Activated T-helper 2 cell treated with anti-CD3 and anti-CD28 coated beads, Interferon-gamma antibody, Interleukin-2, Interleukin-4, amounts not matched to agents 10 μg/mL and 5 μg/mL and 100 μg/mL, durations not matched to agents 14 hours and 24 hours and 36 hours (primary cell): ENCODE measurements around the gene CLEC1A. TPM values are rescaled to one million over a fixed set of nuclear protein-coding genes. Genes with fewer than 3 reads are reported as not detected.

Experiments
- DNase-seq: peaks from one replicate; pipeline ENCODE4 v3.0.0; 2021; ENCODE audit warnings: low spot score
- H3K27ac Mint-ChIP-seq: one replicate; pipeline ENCODE4 v1.8.0; 2021; ENCODE audit warnings: mixed read lengths
- H3K27me3 Mint-ChIP-seq: one replicate; pipeline ENCODE4 v1.8.0; 2021; ENCODE audit warnings: low read depth, mixed read lengths
- H3K36me3 Mint-ChIP-seq: one replicate; pipeline ENCODE4 v1.8.0; 2021; ENCODE audit warnings: low read depth, mixed read lengths
- H3K4me1 Mint-ChIP-seq: one replicate; pipeline ENCODE4 v1.8.0; 2021; ENCODE audit warnings: low read depth, mixed read lengths
- H3K4me3 Mint-ChIP-seq: one replicate; pipeline ENCODE4 v1.8.0; 2021; ENCODE audit warnings: low read depth, mild to moderate bottlenecking, moderate library complexity, mixed read lengths
- H3K9me3 Mint-ChIP-seq: one replicate; pipeline ENCODE4 v1.8.0; 2021; ENCODE audit warnings: mixed read lengths
- intact Hi-C: fragments of 100-400 bp; cut with micrococcal nuclease; formaldehyde crosslinking; loops from one replicate; pipeline ENCODE4 v1.15.1; 2023
- total RNA-seq: library from RNA; stranded (reverse); gene quantifications from 2 replicates; pipeline ENCODE4 v1.2.3, GENCODE V29; 2022

CLEC1A gene
- total RNA-seq = not detected in 2 replicates

GRCh38 chr12:10098791-10099190 is at the start of gene CLEC1A:
Gene CLEC1A, minus strand, starts transcription at chr12:10098985. Its CDS starts 63 bp downstream, at chr12:10098922.
- peaks cover 2% of the 10 kb centered on the region for H3K27me3 Mint-ChIP-seq
- H3K9me3 Mint-ChIP-seq = no peaks in the 10 kb centered on the region
- no peak within 1 kb of the TSS for H3K4me3 Mint-ChIP-seq
- intact Hi-C loops = no loop called here
- no peak within 1 kb of the TSS for H3K27ac Mint-ChIP-seq
- no peaks in the 10 kb centered on the region for H3K4me1 Mint-ChIP-seq
- H3K36me3 Mint-ChIP-seq = no peaks in the 10 kb centered on the region
- no peak for DNase-seq

- intact Hi-C loops = loop anchor here (5.0 kb wide), 1 partner anchor 96 kb away; no protein-coding TSS in a partner anchor
- H3K27ac Mint-ChIP-seq = no peak overlapping the region
- no peaks in the 10 kb centered on the region for H3K9me3 Mint-ChIP-seq
- no peaks in the 10 kb centered on the region for H3K36me3 Mint-ChIP-seq
- no peak for DNase-seq
- no peak overlapping the region for H3K4me3 Mint-ChIP-seq
- no peaks in the 10 kb centered on the region for H3K4me1 Mint-ChIP-seq
- H3K27me3 Mint-ChIP-seq = peaks cover 41% of the 10 kb centered on the region
Measured at GRCh38 chr12:10147714-10148403, 49.1 kb upstream of the CLEC1A start.

- intact Hi-C loops = loop anchor here (5.0 kb wide), 2 partner anchors 201 to 331 kb away; no protein-coding TSS in a partner anchor
- Mint-ChIP-seq H3K4me3 (no peak overlapping the region), H3K4me1 (no peaks in the 10 kb centered on the region), H3K27me3 (peaks cover 28% of the 10 kb centered on the region), H3K27ac (no peak overlapping the region), H3K36me3 (no peaks in the 10 kb centered on the region), H3K9me3 (no peaks in the 10 kb centered on the region)
- no peak for DNase-seq
Measured at GRCh38 chr12:10142976-10143589, 44.3 kb upstream of the CLEC1A start.

GRCh38 chr12:10140001-10140400 is 41.2 kb upstream of the CLEC1A start:
- no peaks in the 10 kb centered on the region for H3K4me1 Mint-ChIP-seq
- intact Hi-C loops = loop anchor here (1.0 to 5.0 kb wide), 4 partner anchors 107 to 390 kb away; no protein-coding TSS in a partner anchor
- peak; percentile 16 for DNase-seq
- H3K36me3 Mint-ChIP-seq = no peaks in the 10 kb centered on the region
- no peak overlapping the region for H3K27ac Mint-ChIP-seq
- no peaks in the 10 kb centered on the region for H3K9me3 Mint-ChIP-seq
- no peak overlapping the region for H3K4me3 Mint-ChIP-seq
- peaks cover 37% of the 10 kb centered on the region for H3K27me3 Mint-ChIP-seq

- Mint-ChIP-seq H3K27ac (no peak overlapping the region), H3K27me3 (peaks cover 18% of the 10 kb centered on the region), H3K4me3 (no peak overlapping the region), H3K4me1 (no peaks in the 10 kb centered on the region), H3K36me3 (no peaks in the 10 kb centered on the region), H3K9me3 (no peaks in the 10 kb centered on the region)
- DNase-seq = no peak
- intact Hi-C loops = no loop called here
Measured at GRCh38 chr12:10136637-10137205, 37.9 kb upstream of the CLEC1A start.

GRCh38 chr12:10135126-10135525 is 36.3 kb upstream of the CLEC1A start:
- no peaks in the 10 kb centered on the region for H3K36me3 Mint-ChIP-seq
- H3K4me1 Mint-ChIP-seq = peaks cover 7% of the 10 kb centered on the region
- no peak for DNase-seq
- H3K4me3 Mint-ChIP-seq = no peak overlapping the region
- H3K27ac Mint-ChIP-seq = no peak overlapping the region
- peaks cover 18% of the 10 kb centered on the region for H3K27me3 Mint-ChIP-seq
- no peaks in the 10 kb centered on the region for H3K9me3 Mint-ChIP-seq
- intact Hi-C loops = no loop called here

- Mint-ChIP-seq H3K27ac (no peak overlapping the region), H3K36me3 (no peaks in the 10 kb centered on the region), H3K4me3 (no peak overlapping the region), H3K27me3 (peaks cover 25% of the 10 kb centered on the region), H3K4me1 (peaks cover 15% of the 10 kb centered on the region), H3K9me3 (no peaks in the 10 kb centered on the region)
- DNase-seq = no peak
- intact Hi-C loops = no loop called here
Measured at GRCh38 chr12:10132850-10133370, 34.1 kb upstream of the CLEC1A start.

- H3K36me3 Mint-ChIP-seq = no peaks in the 10 kb centered on the region
- no peaks in the 10 kb centered on the region for H3K9me3 Mint-ChIP-seq
- DNase-seq = no peak
- H3K27me3 Mint-ChIP-seq = peaks cover 31% of the 10 kb centered on the region
- H3K4me1 Mint-ChIP-seq = peaks cover 15% of the 10 kb centered on the region
- no peak overlapping the region for H3K27ac Mint-ChIP-seq
- H3K4me3 Mint-ChIP-seq = no peak overlapping the region
- intact Hi-C loops = no loop called here
Measured at GRCh38 chr12:10131111-10131690, 32.4 kb upstream of the CLEC1A start.

GRCh38 chr12:10130042-10130441 is 31.3 kb upstream of the CLEC1A start, which contains the start of gene CLEC7A:
Gene CLEC7A, minus strand, starts transcription at chr12:10130199. Its CDS starts 117 bp downstream, at chr12:10130082.
- intact Hi-C loops = no loop called here
- no peak for DNase-seq
- H3K9me3 Mint-ChIP-seq = no peaks in the 10 kb centered on the region
- H3K27ac Mint-ChIP-seq = no peak within 1 kb of the TSS
- no peaks in the 10 kb centered on the region for H3K36me3 Mint-ChIP-seq
- no peak within 1 kb of the TSS for H3K4me3 Mint-ChIP-seq
- peaks cover 15% of the 10 kb centered on the region for H3K4me1 Mint-ChIP-seq
- H3K27me3 Mint-ChIP-seq = peaks cover 34% of the 10 kb centered on the region

GRCh38 chr12:10128687-10129086 is 29.9 kb upstream of the CLEC1A start:
- intact Hi-C loops = no loop called here
- Mint-ChIP-seq H3K27me3 (peaks cover 33% of the 10 kb centered on the region), H3K27ac (no peak overlapping the region), H3K36me3 (no peaks in the 10 kb centered on the region), H3K4me1 (peaks cover 15% of the 10 kb centered on the region), H3K9me3 (no peaks in the 10 kb centered on the region), H3K4me3 (no peak overlapping the region)
- DNase-seq = no peak

- H3K9me3 Mint-ChIP-seq = no peaks in the 10 kb centered on the region
- no peak for DNase-seq
- no peak overlapping the region for H3K27ac Mint-ChIP-seq
- H3K4me3 Mint-ChIP-seq = no peak overlapping the region
- peaks cover 30% of the 10 kb centered on the region for H3K27me3 Mint-ChIP-seq
- H3K36me3 Mint-ChIP-seq = no peaks in the 10 kb centered on the region
- intact Hi-C loops = no loop called here
- H3K4me1 Mint-ChIP-seq = peaks cover 15% of the 10 kb centered on the region
Measured at GRCh38 chr12:10126413-10126812, 27.6 kb upstream of the CLEC1A start.

GRCh38 chr12:10122689-10123088 is 23.9 kb upstream of the CLEC1A start:
- no peaks in the 10 kb centered on the region for H3K9me3 Mint-ChIP-seq
- H3K4me3 Mint-ChIP-seq = no peak overlapping the region
- no peaks in the 10 kb centered on the region for H3K4me1 Mint-ChIP-seq
- H3K27me3 Mint-ChIP-seq = peaks cover 36% of the 10 kb centered on the region
- intact Hi-C loops = no loop called here
- no peaks in the 10 kb centered on the region for H3K36me3 Mint-ChIP-seq
- no peak overlapping the region for H3K27ac Mint-ChIP-seq
- DNase-seq = no peak
